GM23338 (cell line): ENCODE measurements around the gene C6. TPM values are rescaled to one million over a fixed set of nuclear protein-coding genes. Genes with fewer than 3 reads are reported as not detected.

ENCODE experiments used
- ATAC-seq: fragments of 200-7000 bp; cut with Tn5 transposase; 3 replicates; pipeline ENCODE4 v1.9.1; 2020
- DNase-seq: peaks from one replicate; pipeline ENCODE4 v3.0.0-alpha.2; 2015; ENCODE audit warnings: low spot score
- H2AFZ ChIP-seq: fragments of 200-600 bp; sonication (generic); 2 replicates; pipeline ENCODE4 v1.8.0; 2016; ENCODE audit warnings: antibody characterized with exemption, mild to moderate bottlenecking, moderate library complexity
- H3F3A ChIP-seq: fragments of 200-600 bp; sonication (generic); replicated peaks from 2 replicates; pipeline ENCODE4 v1.8.0; 2017; ENCODE audit warnings: antibody characterized with exemption, mixed run types, low read depth
- H3K27ac ChIP-seq: fragments of 200-600 bp; sonication (generic); 2 replicates; pipeline ENCODE4 v1.6.1; 2016; ENCODE audit warnings: low read depth
- H3K27me3 ChIP-seq: fragments of 200-600 bp; sonication (generic); 2 replicates; pipeline ENCODE4 v1.8.0; 2016; ENCODE audit warnings: mild to moderate bottlenecking, mixed run types, moderate library complexity; ENCODE audit not compliant: insufficient read depth
- H3K36me3 ChIP-seq: fragments of 200-600 bp; sonication (generic); 2 replicates; pipeline ENCODE4 v1.8.0; 2016; ENCODE audit warnings: mild to moderate bottlenecking; ENCODE audit not compliant: insufficient read depth
- H3K4me1 ChIP-seq: fragments of 200-600 bp; sonication (generic); 2 replicates; pipeline ENCODE4 v1.8.0; 2016; ENCODE audit warnings: mild to moderate bottlenecking, moderate library complexity; ENCODE audit not compliant: insufficient read depth
- H3K4me2 ChIP-seq: fragments of 200-600 bp; sonication (generic); 2 replicates; pipeline ENCODE4 v1.7.1; 2017; ENCODE audit warnings: mixed run types
- H3K4me3 ChIP-seq: fragments of 200-600 bp; sonication (generic); 2 replicates; pipeline ENCODE4 v1.6.1; 2016; ENCODE audit warnings: mixed run types
- H3K79me2 ChIP-seq: fragments of 200-600 bp; sonication (generic); replicated peaks from 2 replicates; pipeline ENCODE4 v1.8.0; 2017; ENCODE audit warnings: mild to moderate bottlenecking; ENCODE audit not compliant: insufficient read depth
- H3K9me2 ChIP-seq: fragments of 200-600 bp; sonication (generic); 2 replicates; pipeline ENCODE4 v1.8.0; 2017; ENCODE audit not compliant: insufficient read depth
- H4K20me1 ChIP-seq: fragments of 200-600 bp; sonication (generic); replicated peaks from 2 replicates; pipeline ENCODE4 v1.8.0; 2017; ENCODE audit warnings: mild to moderate bottlenecking; ENCODE audit not compliant: insufficient read depth
- H3K27ac Mint-ChIP-seq: 2 replicates; pipeline ENCODE4 v1.8.0; 2020; ENCODE audit warnings: inconsistent platforms, mild to moderate bottlenecking, moderate library complexity, mixed read lengths
- H3K27me3 Mint-ChIP-seq: 3 replicates; pipeline ENCODE4 v1.8.0; 2022; ENCODE audit warnings: low read depth, mild to moderate bottlenecking, moderate library complexity, mixed read lengths, inconsistent platforms; ENCODE audit not compliant: insufficient read depth, poor library complexity
- H3K36me3 Mint-ChIP-seq: 3 replicates; pipeline ENCODE4 v1.8.0; 2021; ENCODE audit warnings: low read depth, mild to moderate bottlenecking, inconsistent platforms, moderate library complexity, mixed read lengths
- H3K4me1 Mint-ChIP-seq: 3 replicates; pipeline ENCODE4 v1.8.0; 2020; ENCODE audit warnings: mild to moderate bottlenecking, inconsistent platforms, mixed read lengths
- H3K4me3 Mint-ChIP-seq: 3 replicates; pipeline ENCODE4 v1.8.0; 2021; ENCODE audit warnings: moderate library complexity, mild to moderate bottlenecking, inconsistent platforms, mixed read lengths
- H3K9me3 Mint-ChIP-seq: 3 replicates; pipeline ENCODE4 v1.8.0; 2020; ENCODE audit warnings: moderate library complexity, mild to moderate bottlenecking, inconsistent platforms, mixed read lengths
- CREB1 ChIP-seq: fragments of 250-450 bp; sonication (Bioruptor Pico); IDR thresholded peaks from 2 replicates; pipeline ENCODE4 v1.5.0; 2020; ENCODE audit warnings: low read depth, mild to moderate bottlenecking, moderate library complexity
- EZH2 ChIP-seq: fragments of 200-600 bp; sonication (generic); IDR thresholded peaks from one replicate; pipeline ENCODE4 v1.8.0; 2017; ENCODE audit warnings: antibody characterized with exemption, mild to moderate bottlenecking, low read depth; ENCODE audit not compliant: unreplicated experiment
- EZH2phosphoT487 ChIP-seq: fragments of 200-600 bp; sonication (generic); IDR thresholded peaks from one replicate; pipeline ENCODE4 v1.8.1; 2018; ENCODE audit warnings: antibody characterized with exemption; ENCODE audit not compliant: unreplicated experiment
- JUNB ChIP-seq: IDR thresholded peaks from one replicate; pipeline ENCODE4 v1.6.1; 2016; ENCODE audit warnings: antibody characterized with exemption; ENCODE audit not compliant: unreplicated experiment
- NANOG ChIP-seq: IDR thresholded peaks from 2 replicates; pipeline ENCODE4 v1.6.1; 2016; ENCODE audit warnings: antibody characterized with exemption, borderline replicate concordance
- POLR2AphosphoS5 ChIP-seq: IDR thresholded peaks from 2 replicates; pipeline ENCODE4 v1.6.1; 2016; ENCODE audit warnings: antibody characterized with exemption, low read depth
- REST ChIP-seq: IDR thresholded peaks from one replicate; pipeline ENCODE4 v1.6.1; 2018; ENCODE audit warnings: antibody characterized with exemption; ENCODE audit not compliant: unreplicated experiment
- STAT1 ChIP-seq: IDR thresholded peaks from one replicate; pipeline ENCODE4 v1.6.1; 2016; ENCODE audit warnings: antibody characterized with exemption; ENCODE audit not compliant: unreplicated experiment
- ZNF114 ChIP-seq: fragments of 250-450 bp; sonication (Bioruptor Pico); IDR thresholded peaks from 2 replicates; pipeline ENCODE4 v1.5.0; 2020; ENCODE audit warnings: mild to moderate bottlenecking, moderate library complexity
- ZNF331 ChIP-seq: fragments of 250-450 bp; sonication (Bioruptor Pico); IDR thresholded peaks from 2 replicates; pipeline ENCODE4 v1.5.0; 2020; ENCODE audit warnings: low read depth, mild to moderate bottlenecking, moderate library complexity
- polyA plus RNA-seq: library from polyadenylated mRNA; unstranded; fragments of >200 nt; fragmentation: Nextera tagmentation; extraction: Ambion mirVana; gene quantifications from 2 replicates; pipeline ENCODE4 v1.2.1, GENCODE V29; 2016
- total RNA-seq: library from RNA; depleted of rRNA; stranded (reverse); fragments of >200 nt; shearing (Covaris generic); gene quantifications from 2 replicates; pipeline ENCODE4 v1.2.3, GENCODE V29; 2014
- TF ChIP-seq, protein P1 (sequence below): IDR thresholded peaks from 2 replicates; pipeline ENCODE4 v1.6.1; 2016; ENCODE audit warnings: antibody characterized with exemption
- TF ChIP-seq, protein P2 (sequence below): fragments of 250-450 bp; sonication (Bioruptor Pico); IDR thresholded peaks from 2 replicates; pipeline ENCODE4 v1.5.0; 2020; ENCODE audit warnings: mild to moderate bottlenecking, moderate library complexity
- TF ChIP-seq, protein P3 (sequence below), 2 experiments: fragments of 200-600 bp in 1 of 2; sonication (generic) in 1 of 2; conservative IDR thresholded peaks; 2 replicates each; pipeline versions ENCODE4 v1.5.1 to v1.6.1; 2016 to 2017; ENCODE audit warnings: antibody characterized with exemption in 2 of 2, low read depth in 2 of 2, mild to moderate bottlenecking in 2 of 2, moderate library complexity in 1 of 2

C6 gene
- total and polyA plus RNA-seq, 2 experiments from 2014 or later: not detected

DNA sequence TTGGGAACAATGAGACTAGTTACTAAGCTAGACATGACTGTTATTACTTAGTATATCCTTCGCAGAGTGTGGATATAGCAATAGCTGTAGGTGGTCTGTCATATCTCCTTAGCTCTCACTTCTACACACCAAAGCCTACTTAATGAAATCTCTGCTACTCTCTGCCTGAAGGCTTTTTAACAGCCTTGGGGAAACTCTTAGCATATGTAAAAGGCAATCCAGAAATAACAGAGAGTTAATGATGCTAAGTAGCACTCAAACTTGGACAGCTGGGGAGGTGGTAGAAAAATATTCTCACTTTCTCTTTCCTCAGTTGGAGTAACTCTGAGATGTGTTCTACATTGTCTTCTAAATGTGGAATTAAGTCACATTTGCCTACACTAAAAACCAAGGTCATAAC lies 30.2 kb upstream of the C6 start:
- H3K4me1 Mint-ChIP-seq: no peaks in the 10 kb centered on the region
- Histone ChIP-seq H3F3A (no peaks in the 10 kb centered on the region), H4K20me1 (no peaks in the 10 kb centered on the region), H3K4me2 (no peak overlapping the region), H3K27ac (no peak overlapping the region), H2AFZ (no peak overlapping the region), H3K79me2 (no peaks in the 10 kb centered on the region), H3K4me1 (no peaks in the 10 kb centered on the region), H3K4me3 (no peak overlapping the region), H3K27me3 (no peaks in the 10 kb centered on the region), H3K36me3 (no peaks in the 10 kb centered on the region), H3K9me2 (no peaks in the 10 kb centered on the region)
- TF ChIP-seq, protein P1, sequence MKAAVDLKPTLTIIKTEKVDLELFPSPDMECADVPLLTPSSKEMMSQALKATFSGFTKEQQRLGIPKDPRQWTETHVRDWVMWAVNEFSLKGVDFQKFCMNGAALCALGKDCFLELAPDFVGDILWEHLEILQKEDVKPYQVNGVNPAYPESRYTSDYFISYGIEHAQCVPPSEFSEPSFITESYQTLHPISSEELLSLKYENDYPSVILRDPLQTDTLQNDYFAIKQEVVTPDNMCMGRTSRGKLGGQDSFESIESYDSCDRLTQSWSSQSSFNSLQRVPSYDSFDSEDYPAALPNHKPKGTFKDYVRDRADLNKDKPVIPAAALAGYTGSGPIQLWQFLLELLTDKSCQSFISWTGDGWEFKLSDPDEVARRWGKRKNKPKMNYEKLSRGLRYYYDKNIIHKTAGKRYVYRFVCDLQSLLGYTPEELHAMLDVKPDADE: no peak
- TF ChIP-seq JUNB (no peak), EZH2phosphoT487 (no peak), ZNF331 (no peak), POLR2AphosphoS5 (no peak), CREB1 (CRISPR knock-in tag) (no peak), EZH2 (no peak), REST (no peak), NANOG (no peak), ZNF114 (CRISPR knock-in tag) (no peak), STAT1 (no peak)
- TF ChIP-seq, protein P2, sequence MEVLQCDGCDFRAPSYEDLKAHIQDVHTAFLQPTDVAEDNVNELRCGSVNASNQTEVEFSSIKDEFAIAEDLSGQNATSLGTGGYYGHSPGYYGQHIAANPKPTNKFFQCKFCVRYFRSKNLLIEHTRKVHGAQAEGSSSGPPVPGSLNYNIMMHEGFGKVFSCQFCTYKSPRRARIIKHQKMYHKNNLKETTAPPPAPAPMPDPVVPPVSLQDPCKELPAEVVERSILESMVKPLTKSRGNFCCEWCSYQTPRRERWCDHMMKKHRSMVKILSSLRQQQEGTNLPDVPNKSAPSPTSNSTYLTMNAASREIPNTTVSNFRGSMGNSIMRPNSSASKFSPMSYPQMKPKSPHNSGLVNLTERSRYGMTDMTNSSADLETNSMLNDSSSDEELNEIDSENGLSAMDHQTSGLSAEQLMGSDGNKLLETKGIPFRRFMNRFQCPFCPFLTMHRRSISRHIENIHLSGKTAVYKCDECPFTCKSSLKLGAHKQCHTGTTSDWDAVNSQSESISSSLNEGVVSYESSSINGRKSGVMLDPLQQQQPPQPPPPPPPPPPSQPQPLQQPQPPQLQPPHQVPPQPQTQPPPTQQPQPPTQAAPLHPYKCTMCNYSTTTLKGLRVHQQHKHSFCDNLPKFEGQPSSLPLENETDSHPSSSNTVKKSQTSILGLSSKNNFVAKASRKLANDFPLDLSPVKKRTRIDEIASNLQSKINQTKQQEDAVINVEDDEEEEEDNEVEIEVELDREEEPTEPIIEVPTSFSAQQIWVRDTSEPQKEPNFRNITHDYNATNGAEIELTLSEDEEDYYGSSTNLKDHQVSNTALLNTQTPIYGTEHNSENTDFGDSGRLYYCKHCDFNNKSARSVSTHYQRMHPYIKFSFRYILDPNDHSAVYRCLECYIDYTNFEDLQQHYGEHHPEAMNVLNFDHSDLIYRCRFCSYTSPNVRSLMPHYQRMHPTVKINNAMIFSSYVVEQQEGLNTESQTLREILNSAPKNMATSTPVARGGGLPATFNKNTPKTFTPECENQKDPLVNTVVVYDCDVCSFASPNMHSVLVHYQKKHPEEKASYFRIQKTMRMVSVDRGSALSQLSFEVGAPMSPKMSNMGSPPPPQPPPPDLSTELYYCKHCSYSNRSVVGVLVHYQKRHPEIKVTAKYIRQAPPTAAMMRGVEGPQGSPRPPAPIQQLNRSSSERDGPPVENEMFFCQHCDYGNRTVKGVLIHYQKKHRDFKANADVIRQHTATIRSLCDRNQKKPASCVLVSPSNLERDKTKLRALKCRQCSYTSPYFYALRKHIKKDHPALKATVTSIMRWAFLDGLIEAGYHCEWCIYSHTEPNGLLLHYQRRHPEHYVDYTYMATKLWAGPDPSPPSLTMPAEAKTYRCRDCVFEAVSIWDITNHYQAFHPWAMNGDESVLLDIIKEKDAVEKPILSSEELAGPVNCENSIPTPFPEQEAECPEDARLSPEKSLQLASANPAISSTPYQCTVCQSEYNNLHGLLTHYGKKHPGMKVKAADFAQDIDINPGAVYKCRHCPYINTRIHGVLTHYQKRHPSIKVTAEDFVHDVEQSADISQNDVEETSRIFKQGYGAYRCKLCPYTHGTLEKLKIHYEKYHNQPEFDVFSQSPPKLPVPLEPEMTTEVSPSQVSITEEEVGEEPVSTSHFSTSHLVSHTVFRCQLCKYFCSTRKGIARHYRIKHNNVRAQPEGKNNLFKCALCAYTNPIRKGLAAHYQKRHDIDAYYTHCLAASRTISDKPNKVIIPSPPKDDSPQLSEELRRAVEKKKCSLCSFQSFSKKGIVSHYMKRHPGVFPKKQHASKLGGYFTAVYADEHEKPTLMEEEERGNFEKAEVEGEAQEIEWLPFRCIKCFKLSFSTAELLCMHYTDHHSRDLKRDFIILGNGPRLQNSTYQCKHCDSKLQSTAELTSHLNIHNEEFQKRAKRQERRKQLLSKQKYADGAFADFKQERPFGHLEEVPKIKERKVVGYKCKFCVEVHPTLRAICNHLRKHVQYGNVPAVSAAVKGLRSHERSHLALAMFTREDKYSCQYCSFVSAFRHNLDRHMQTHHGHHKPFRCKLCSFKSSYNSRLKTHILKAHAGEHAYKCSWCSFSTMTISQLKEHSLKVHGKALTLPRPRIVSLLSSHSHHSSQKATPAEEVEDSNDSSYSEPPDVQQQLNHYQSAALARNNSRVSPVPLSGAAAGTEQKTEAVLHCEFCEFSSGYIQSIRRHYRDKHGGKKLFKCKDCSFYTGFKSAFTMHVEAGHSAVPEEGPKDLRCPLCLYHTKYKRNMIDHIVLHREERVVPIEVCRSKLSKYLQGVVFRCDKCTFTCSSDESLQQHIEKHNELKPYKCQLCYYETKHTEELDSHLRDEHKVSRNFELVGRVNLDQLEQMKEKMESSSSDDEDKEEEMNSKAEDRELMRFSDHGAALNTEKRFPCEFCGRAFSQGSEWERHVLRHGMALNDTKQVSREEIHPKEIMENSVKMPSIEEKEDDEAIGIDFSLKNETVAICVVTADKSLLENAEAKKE (CRISPR knock-in tag): no peak
- TF ChIP-seq, protein P3, sequence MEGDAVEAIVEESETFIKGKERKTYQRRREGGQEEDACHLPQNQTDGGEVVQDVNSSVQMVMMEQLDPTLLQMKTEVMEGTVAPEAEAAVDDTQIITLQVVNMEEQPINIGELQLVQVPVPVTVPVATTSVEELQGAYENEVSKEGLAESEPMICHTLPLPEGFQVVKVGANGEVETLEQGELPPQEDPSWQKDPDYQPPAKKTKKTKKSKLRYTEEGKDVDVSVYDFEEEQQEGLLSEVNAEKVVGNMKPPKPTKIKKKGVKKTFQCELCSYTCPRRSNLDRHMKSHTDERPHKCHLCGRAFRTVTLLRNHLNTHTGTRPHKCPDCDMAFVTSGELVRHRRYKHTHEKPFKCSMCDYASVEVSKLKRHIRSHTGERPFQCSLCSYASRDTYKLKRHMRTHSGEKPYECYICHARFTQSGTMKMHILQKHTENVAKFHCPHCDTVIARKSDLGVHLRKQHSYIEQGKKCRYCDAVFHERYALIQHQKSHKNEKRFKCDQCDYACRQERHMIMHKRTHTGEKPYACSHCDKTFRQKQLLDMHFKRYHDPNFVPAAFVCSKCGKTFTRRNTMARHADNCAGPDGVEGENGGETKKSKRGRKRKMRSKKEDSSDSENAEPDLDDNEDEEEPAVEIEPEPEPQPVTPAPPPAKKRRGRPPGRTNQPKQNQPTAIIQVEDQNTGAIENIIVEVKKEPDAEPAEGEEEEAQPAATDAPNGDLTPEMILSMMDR (conservative IDR thresholded peaks at IDR 0.05; ENCODE audit: low read depth in 2 of 2): no peak
- DNase-seq: no peak
- H3K27me3 Mint-ChIP-seq: no peaks in the 10 kb centered on the region
- H3K9me3 Mint-ChIP-seq: no peaks in the 10 kb centered on the region
- no peaks in the 10 kb centered on the region; the same call in 2 of the 3 replicates for H3K36me3 Mint-ChIP-seq
- no peak overlapping the region for H3K4me3 Mint-ChIP-seq
- no peak for ATAC-seq
- no peak overlapping the region for H3K27ac Mint-ChIP-seq
